Stimulated activated CD8-positive, alpha-beta memory T cell treated with anti-CD3 and anti-CD28 coated beads, Interleukin-15, amount 100 ng/mL, for 4 hours (primary cell): ENCODE results near the gene ACTG1.

Experiments
- DNase-seq, 2 donors: peaks; one replicate each; pipeline ENCODE4 v3.0.0-alpha.2; 2020; ENCODE audit warnings: low read depth in 2 of 2

Gene ACTG1

DNA sequence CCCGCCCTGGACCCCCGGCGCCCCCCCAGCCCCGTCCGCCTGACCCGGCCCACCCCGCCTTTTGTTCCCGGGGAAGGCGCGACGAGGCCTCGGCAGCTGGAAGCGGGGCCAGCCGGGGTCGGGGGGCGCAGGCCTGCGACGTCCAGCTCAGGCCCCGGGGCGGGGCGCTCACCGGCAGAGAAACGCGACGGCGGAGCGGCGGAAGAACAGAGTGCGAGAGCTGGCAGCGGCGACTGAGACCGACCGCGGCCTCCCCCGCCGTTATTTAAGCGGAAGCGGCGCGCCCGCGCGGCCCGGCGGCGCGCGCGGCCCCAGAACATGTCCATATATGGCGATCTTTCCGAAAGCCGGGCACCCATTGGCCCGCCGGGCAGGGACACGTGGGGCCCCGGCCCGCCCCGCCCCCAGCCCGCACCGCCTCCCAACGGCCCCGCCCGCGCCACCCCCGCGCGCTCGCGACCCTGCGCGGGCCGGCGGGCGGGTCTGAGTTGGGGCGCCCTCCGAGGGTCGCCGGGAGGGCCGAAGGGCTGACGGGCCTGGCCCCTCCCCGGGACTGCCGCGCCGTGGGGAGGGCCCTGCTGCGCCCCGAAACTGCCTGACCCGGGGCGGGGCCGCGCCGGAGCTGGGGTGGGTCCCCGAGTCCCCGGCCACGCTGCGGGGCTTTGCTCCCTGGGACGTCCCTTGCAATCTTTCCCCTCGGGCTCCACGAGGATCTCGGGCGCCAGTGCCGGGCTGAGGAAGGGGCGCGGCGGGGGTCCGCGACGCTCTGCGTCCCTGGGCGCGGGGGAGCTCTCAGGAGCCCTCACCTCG is at the start of gene ACTG1:
Gene ACTG1 (minus strand): TSS at position 238 of the 810 bp plus-strand sequence. CDS start 445 bp downstream, outside the sequence.
- DNase-seq: peak; percentile 82 to 89

DNA sequence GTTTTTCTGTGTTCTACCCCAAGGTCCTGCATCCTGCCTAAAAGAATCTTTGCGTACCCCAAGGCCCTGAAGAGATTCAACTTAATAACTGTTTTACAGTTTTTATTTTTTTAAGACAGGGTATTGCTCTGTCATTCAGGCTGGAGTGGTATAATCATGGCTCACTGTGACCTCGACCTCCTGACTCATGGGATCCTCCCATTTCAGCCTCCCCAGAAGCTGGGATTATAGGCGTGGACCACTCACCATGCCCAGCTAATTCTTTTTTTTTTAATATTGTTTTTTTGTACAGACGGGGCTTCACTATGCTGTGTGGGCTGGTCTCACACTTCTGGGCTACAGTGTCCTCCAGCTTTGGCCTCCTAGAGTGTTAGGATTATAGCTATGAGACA is 48.9 kb upstream of the ACTG1 start:
- DNase-seq: no peak

- no peak for DNase-seq
Observed at GRCh38 chr17:81558941-81559806, 46.6 kb upstream of the ACTG1 start.

- no peak for DNase-seq
Observed at GRCh38 chr17:81558115-81558468, 45.5 kb upstream of the ACTG1 start.

- DNase-seq: no peak
Observed at GRCh38 chr17:81557276-81558114, 44.9 kb upstream of the ACTG1 start.

DNA sequence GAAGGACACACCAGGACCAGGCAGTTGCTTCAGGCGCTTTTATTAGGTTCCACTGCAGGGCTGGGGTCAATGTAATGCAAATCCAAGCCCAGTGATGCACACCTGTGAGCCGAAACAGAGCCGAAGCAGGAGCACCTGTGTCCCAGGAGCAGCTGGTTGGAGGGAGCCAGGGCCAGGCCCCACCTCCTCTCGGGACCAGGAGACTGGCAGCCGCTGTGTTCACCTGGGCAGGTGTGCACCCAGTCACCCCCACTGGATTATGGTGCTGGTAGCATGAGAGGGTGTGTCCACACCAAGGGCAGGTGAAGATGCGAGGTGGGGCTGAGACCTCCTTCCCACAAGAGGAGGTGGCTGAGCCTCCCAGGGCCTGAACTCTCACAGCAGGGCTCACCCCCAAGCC is 44.3 kb upstream of the ACTG1 start:
- no peak for DNase-seq

DNA sequence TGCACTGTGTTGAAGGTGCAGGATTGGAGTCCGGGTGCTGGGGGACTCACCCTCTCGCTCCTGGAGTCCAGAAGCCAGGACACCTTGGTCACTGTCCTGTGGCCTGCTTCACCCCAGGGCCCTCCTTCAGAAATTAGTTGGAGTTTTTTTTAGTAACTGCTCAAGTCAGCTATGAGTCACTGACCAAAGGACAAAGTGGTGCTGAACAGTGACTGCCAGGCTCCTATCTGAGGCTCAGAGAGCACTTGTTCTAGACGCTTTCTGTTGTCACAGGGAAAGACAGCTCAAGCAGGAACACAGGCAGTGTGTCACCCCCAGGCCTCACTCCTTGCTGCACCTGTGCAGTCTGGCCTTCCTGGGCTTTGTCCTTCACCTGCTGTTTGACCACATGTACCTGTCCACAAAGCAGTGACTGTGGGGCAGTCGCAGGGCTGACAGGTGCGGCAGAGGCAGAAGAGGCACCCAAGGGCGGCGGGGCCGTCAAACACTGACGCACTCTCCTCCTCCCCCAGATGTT is 43.6 kb upstream of the ACTG1 start:
- DNase-seq: no peak

DNA sequence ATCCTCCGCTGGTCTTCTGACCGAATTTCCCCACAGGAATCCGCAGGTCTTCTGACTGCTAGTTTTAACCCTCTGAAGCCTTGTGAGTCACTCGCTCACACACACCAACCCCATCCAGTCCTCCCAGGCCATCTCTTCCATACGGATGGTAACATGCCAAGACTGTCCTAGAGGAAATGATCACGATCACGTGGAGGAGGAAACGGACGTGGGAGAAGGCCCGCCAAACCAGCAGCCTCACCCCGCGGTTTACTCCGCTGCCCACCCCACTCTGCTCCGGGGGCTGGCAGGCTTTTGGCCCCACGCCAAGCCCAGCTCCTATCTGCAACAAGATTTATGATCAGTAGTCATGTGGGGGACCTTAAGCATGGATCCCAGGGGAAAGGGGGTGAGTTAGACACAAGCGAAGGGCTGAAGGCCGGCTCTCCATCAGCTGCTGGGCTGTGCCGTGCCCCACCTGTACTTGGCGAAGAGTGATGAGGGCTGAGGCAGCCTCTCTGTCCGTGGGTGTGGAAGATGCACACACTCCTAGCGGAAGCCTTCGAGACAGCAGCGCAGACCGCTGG is 41.1 kb upstream of the ACTG1 start:
- no peak for DNase-seq

GRCh38 chr17:81553018-81553615 is 40.5 kb upstream of the ACTG1 start:
- peak; percentile 46 to 50 for DNase-seq

GRCh38 chr17:81552244-81553017 is 39.8 kb upstream of the ACTG1 start, which contains the start of gene FAAP100:
Gene FAAP100 (minus strand): TSS chr17:81552353. CDS start chr17:81552330, 23 bp downstream.
- DNase-seq: peak; percentile 52 to 75

- no peak for DNase-seq
Observed at GRCh38 chr17:81551458-81552243, 39.1 kb upstream of the ACTG1 start.

- DNase-seq: no peak
Observed at GRCh38 chr17:81550830-81551457, 38.3 kb upstream of the ACTG1 start.

- no peak for DNase-seq
Observed at GRCh38 chr17:81550285-81550684, 37.7 kb upstream of the ACTG1 start.

DNA sequence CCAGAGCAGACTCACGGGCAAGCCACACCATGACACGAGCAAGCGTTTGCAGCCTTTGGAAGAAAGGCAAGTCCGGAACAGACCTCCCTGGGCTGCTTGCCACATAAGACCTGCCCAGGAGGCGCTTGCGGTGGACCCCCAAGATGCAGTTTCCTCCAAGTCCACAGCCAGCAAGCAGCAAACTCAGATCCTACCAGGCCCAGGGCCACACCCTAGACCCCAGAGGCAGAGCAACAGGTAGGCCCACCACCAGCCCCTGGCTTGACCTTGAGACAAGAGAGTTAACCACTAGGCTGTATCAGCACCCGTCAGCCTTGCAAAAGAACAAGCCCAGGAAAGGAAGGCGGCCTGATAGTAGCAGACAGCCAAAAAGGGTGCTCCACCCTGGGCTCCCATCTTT is 37.2 kb upstream of the ACTG1 start:
- DNase-seq: no peak

DNA sequence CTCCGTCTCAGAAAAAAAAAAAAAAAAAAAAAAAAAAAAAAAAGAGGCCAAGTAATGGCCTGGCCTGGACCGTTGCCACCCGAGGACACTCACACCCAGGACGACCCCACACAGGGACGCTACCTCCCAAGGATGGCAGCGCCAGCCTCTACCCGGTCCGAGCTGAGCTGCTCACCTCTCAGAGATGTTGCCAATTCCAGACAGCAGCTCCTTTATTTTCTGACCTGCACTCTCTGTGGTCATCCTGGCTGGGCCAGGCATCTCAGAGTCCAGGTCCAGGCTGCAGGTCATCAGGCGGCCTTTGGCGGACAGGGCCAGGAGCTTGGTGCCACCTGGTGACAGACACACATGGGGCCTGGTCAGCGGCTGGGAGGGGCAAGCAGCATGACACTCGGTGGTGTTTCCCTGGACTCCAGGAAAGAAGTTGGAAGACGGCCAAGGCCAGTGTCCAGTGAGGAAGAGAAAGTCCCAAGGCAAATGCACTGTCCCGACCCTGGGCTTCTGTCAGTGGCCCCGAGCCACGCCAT is 36.5 kb upstream of the ACTG1 start:
- no peak for DNase-seq

DNA sequence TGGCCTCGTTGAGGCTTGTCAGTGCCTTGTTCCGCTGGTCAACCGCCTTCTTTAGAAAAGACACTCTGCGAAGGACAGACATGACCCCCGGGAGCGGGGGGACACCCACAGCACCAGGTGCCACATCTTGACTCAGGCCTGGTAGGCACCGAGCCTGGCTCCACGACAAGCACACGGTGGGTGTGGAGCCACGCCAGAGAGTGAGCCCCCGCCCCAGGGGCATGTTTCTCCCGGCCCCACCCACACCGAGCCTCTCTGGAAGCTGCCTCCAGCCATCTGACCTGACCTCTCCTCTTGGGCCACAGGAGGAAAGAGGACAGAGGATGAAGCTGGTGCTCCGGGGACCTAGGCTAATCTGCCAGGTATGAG is 35.0 kb upstream of the ACTG1 start:
- no peak for DNase-seq

- no peak for DNase-seq
Observed at GRCh38 chr17:81546906-81547613, 34.5 kb upstream of the ACTG1 start.
